Suprapubic skin (tissue), 4 donors: ENCODE measurements around the gene DNAJC4. TPM values are rescaled to one million over a fixed set of nuclear protein-coding genes. Genes with fewer than 3 reads are reported as not detected.

Experiments used
- DNase-seq, 2 donors: peaks; one replicate each; pipeline ENCODE4 v3.0.0-alpha.2; 2019; ENCODE audit warnings: low spot score in 2 of 2
- H3K27ac ChIP-seq: fragments of 200-600 bp; sonication (generic); one replicate; pipeline ENCODE4 v1.5.1; 2019
- H3K27me3 ChIP-seq: fragments of 200-600 bp; sonication (generic); one replicate; pipeline ENCODE4 v1.5.1; 2019
- H3K36me3 ChIP-seq: fragments of 200-600 bp; sonication (generic); one replicate; pipeline ENCODE4 v1.5.1; 2019
- H3K4me1 ChIP-seq: fragments of 200-600 bp; sonication (generic); one replicate; pipeline ENCODE4 v1.5.1; 2019
- H3K4me3 ChIP-seq: fragments of 200-600 bp; sonication (generic); one replicate; pipeline ENCODE4 v1.5.1; 2019; ENCODE audit warnings: mild to moderate bottlenecking
- H3K9me3 ChIP-seq: fragments of 200-600 bp; sonication (generic); one replicate; pipeline ENCODE4 v1.5.1; 2019
- EP300 ChIP-seq: sonication (generic); formaldehyde crosslinking; IDR thresholded peaks from one replicate; pipeline ENCODE4 v1.6.1; 2017; ENCODE audit warnings: antibody characterized with exemption
- POLR2A ChIP-seq, 2 donors: fragments of 450-650 bp; IDR thresholded peaks; one replicate each; pipeline ENCODE4 v1.6.1; 2017; ENCODE audit warnings: antibody characterized with exemption in 2 of 2, mild to moderate bottlenecking in 2 of 2, moderate library complexity in 2 of 2
- POLR2AphosphoS5 ChIP-seq, 3 donors: sonication (generic); formaldehyde crosslinking; IDR thresholded peaks; one replicate each; pipeline ENCODE4 v1.6.1; 2017; ENCODE audit warnings: antibody characterized with exemption in 3 of 3
- WGBS: methylation state at CpG from one replicate; pipeline ENCODE4 v1.1.5; 2018; 5-methylcytosine and 5-hydroxymethylcytosine counted together
- total RNA-seq, 4 donors: library from RNA; depleted of rRNA; stranded (reverse); fragments of >200 nt; gene quantifications; one replicate each; pipeline ENCODE4 v1.1.0, GENCODE V29; 2016
- TF ChIP-seq, protein P1 (sequence below), 2 donors: fragments of 200-600 bp in 1 of 2; fragments of 450-650 bp in 1 of 2; sonication (generic) in 1 of 2; IDR thresholded peaks; one replicate each; pipeline ENCODE4 v1.5.1; 2016 to 2019; ENCODE audit warnings: antibody characterized with exemption in 2 of 2, mild to moderate bottlenecking in 1 of 2, moderate library complexity in 1 of 2

The DNAJC4 gene
- total RNA-seq, 4 donors from 2014 or later = 26.9 to 55.1 (median 37.3) TPM

DNA sequence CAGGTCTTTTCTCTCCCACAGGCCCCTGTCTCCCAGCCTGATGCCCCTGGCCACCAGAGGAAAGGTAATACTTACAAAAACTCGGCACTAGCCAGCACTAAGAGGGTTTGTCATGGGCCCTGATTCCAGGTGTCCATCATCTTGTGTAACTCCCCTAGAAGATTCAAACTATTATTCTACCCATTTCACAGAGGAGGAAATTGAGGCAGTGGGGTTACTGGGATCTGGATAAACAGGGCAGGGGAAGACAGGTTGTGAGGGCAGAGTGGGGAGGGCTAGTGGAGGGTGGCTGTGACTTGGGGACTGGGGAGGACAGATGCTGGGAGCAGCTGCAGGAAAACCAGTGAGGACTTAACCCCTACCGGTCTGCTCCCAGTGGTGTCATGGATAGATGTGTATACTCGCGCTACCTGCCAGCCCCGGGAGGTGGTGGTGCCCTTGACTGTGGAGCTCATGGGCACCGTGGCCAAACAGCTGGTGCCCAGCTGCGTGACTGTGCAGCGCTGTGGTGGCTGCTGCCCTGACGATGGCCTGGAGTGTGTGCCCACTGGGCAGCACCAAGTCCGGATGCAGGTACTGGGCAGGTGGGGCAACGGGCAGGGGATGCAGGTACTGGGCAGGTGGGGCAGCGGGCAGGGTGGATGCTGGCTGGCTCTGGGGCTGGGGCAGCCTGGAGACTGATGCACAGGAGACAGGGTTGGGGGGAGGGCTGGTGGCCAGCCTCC, 5.3 kb downstream of the DNAJC4 start:
- TF ChIP-seq POLR2A (IDR thresholded peaks at IDR 0.05) (no peak), POLR2AphosphoS5 (IDR thresholded peaks at IDR 0.05) (no peak), EP300 (no peak)
- TF ChIP-seq, protein P1, sequence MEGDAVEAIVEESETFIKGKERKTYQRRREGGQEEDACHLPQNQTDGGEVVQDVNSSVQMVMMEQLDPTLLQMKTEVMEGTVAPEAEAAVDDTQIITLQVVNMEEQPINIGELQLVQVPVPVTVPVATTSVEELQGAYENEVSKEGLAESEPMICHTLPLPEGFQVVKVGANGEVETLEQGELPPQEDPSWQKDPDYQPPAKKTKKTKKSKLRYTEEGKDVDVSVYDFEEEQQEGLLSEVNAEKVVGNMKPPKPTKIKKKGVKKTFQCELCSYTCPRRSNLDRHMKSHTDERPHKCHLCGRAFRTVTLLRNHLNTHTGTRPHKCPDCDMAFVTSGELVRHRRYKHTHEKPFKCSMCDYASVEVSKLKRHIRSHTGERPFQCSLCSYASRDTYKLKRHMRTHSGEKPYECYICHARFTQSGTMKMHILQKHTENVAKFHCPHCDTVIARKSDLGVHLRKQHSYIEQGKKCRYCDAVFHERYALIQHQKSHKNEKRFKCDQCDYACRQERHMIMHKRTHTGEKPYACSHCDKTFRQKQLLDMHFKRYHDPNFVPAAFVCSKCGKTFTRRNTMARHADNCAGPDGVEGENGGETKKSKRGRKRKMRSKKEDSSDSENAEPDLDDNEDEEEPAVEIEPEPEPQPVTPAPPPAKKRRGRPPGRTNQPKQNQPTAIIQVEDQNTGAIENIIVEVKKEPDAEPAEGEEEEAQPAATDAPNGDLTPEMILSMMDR (IDR thresholded peaks at IDR 0.05) = no peak
- no peaks in the 10 kb centered on the region for H3K9me3 ChIP-seq
- peaks cover 91% of the 10 kb centered on the region for H3K4me1 ChIP-seq
- H3K27ac ChIP-seq = peak overlapping the region; percentile 86
- H3K36me3 ChIP-seq = peaks cover 20% of the 10 kb centered on the region
- no peaks in the 10 kb centered on the region for H3K27me3 ChIP-seq
- 80% methylated on average over 11 of the region's 12 CpGs for WGBS
- no peak for DNase-seq
- peak overlapping the region; percentile 73 for H3K4me3 ChIP-seq

DNA sequence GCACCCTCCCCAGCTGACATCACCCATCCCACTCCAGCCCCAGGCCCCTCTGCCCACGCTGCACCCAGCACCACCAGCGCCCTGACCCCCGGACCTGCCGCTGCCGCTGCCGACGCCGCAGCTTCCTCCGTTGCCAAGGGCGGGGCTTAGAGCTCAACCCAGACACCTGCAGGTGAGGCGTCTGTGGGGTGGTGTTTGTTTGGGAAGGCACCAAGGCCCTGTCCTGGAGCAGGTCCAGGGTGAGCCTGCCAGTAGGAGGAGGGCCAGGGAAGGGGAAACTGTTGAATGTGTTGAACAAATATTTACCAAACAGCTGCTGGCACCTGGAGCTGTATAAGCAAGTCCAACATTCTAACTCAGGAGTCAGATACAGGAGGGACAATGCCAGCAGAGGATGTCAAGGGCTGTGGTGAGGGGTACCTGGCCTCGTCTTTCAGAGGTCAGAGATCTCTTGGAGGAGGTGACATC, 7.2 kb downstream of the DNAJC4 start:
- Histone ChIP-seq H3K9me3 (no peaks in the 10 kb centered on the region), H3K4me1 (peaks cover 81% of the 10 kb centered on the region), H3K27me3 (no peaks in the 10 kb centered on the region), H3K4me3 (peak overlapping the region; percentile 9), H3K27ac (peak overlapping the region; percentile 69), H3K36me3 (peaks cover 20% of the 10 kb centered on the region)
- 58% methylated on average over 11 of the region's 12 CpGs for WGBS
- peak in 1 of 2 donors; percentile 81 for DNase-seq
- TF ChIP-seq POLR2A (IDR thresholded peaks at IDR 0.05) (no peak), EP300 (no peak), POLR2AphosphoS5 (IDR thresholded peaks at IDR 0.05) (no peak)
- TF ChIP-seq, protein P1 (IDR thresholded peaks at IDR 0.05) = no peak

DNA sequence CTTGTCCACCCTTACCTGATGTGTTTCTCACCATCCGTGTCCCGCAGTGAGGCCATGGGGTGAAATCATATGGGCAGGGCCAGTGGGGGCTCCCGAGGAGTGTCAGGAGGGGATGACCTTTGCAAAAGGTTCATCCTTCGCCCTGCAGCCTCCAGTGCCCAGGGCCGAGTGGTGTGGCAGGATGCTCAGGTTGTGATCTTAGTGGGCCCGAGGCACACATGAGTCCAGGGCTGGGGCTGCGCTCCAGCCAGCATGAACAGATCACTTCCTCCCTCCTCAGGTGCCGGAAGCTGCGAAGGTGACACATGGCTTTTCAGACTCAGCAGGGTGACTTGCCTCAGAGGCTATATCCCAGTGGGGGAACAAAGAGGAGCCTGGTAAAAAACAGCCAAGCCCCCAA, 7.7 kb downstream of the DNAJC4 start:
- H3K27me3 ChIP-seq = no peaks in the 10 kb centered on the region
- no peaks in the 10 kb centered on the region for H3K9me3 ChIP-seq
- WGBS = 79% methylated on average over 3 of the region's 9 CpGs
- peaks cover 20% of the 10 kb centered on the region for H3K36me3 ChIP-seq
- peaks cover 81% of the 10 kb centered on the region for H3K4me1 ChIP-seq
- H3K27ac ChIP-seq = peak overlapping the region; percentile 69
- TF ChIP-seq EP300 (no peak), POLR2A (IDR thresholded peaks at IDR 0.05) (no peak), POLR2AphosphoS5 (IDR thresholded peaks at IDR 0.05) (no peak)
- TF ChIP-seq, protein P1 (IDR thresholded peaks at IDR 0.05) = no peak
- H3K4me3 ChIP-seq = no peak overlapping the region
- DNase-seq = no peak

DNA sequence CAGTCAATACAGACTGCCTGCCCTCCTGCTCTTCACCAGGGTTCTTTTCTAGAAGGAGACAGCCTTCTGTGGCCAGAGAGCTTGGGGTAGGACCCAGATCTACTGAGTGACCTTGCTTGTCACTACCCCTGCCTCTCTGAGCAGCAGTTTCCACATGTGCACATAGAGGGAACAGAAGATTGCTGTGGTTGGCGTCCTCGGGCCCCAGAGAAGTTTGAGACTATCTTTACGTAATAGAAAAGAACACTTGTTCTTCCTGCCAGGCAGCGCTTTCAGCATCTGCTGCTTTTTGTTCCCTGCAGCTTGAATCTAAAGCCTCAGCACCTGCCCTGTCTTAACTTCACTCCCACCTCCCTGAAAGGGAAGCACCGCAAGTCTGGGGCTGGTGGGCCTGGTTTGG, 8.7 kb downstream of the DNAJC4 start:
- Histone ChIP-seq H3K4me1 (peaks cover 79% of the 10 kb centered on the region), H3K36me3 (peaks cover 29% of the 10 kb centered on the region), H3K27me3 (no peaks in the 10 kb centered on the region), H3K4me3 (no peak overlapping the region), H3K9me3 (no peaks in the 10 kb centered on the region), H3K27ac (peak overlapping the region; percentile 97)
- 64% methylated on average over 5 of the region's 5 CpGs for WGBS
- TF ChIP-seq EP300 (no peak), POLR2A (IDR thresholded peaks at IDR 0.05) (no peak), POLR2AphosphoS5 (IDR thresholded peaks at IDR 0.05) (no peak)
- TF ChIP-seq, protein P1 (IDR thresholded peaks at IDR 0.05) = no peak
- DNase-seq = no peak

DNA sequence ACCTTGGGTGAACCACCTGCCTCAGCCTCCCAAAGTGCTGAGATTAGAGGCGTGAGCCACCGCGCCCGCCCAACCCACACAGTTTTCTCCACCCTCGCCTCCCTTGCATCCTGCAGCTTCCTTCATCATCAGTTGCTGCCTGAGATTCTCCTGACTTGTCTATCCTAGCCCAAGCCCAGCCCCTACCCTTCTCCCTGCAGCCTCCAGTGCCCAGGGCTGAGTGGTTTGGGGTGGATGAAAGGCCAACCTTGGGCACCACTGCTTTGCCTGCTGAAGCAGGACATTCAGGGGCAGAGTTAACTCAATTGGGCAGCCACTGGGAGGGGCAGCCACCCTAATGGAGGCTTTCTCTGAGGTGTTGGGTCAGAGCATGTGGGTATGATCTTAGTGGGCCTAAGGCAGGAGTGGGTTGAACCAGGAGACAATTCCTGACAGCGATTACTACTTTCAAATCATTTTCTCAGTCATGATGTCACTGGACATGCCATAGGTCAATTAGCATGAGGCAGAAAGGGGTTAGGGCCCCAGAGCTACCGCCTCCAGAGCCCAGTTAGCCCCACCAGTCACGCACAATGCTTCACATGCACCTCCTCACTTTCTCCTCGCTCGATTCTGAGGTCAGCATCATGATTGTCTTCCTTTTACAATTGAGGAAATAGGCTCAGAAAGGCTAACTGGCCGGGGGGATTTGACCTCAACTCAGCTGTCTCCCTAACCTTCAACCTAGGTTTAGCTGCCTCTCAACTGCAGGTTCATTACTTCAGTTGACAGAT, 9.5 kb downstream of the DNAJC4 start:
- TF ChIP-seq POLR2A (IDR thresholded peaks at IDR 0.05) (no peak), POLR2AphosphoS5 (IDR thresholded peaks at IDR 0.05) (no peak), EP300 (no peak)
- TF ChIP-seq, protein P1 (IDR thresholded peaks at IDR 0.05) = no peak
- H3K36me3 ChIP-seq = peaks cover 32% of the 10 kb centered on the region
- peak overlapping the region; percentile 84 for H3K4me3 ChIP-seq
- no peak for DNase-seq
- H3K9me3 ChIP-seq = no peaks in the 10 kb centered on the region
- H3K4me1 ChIP-seq = peaks cover 82% of the 10 kb centered on the region
- WGBS = 84% methylated on average over 10 of the region's 11 CpGs
- H3K27me3 ChIP-seq = no peaks in the 10 kb centered on the region
- peak overlapping the region; percentile 97 for H3K27ac ChIP-seq
